SK-N-SH treated with all-trans-retinoic acid at 6 μM for 48 hours (cell line): ENCODE data around the gene MC3R.

Source experiments
- ATAC-seq: fragments of 200-7000 bp; cut with Tn5 transposase; 3 replicates; pipeline ENCODE4 v1.9.1; 2020; ENCODE audit warnings: mild to moderate bottlenecking, moderate library complexity
- ARNTL ChIP-seq: fragments of 450-650 bp; formaldehyde crosslinking; IDR thresholded peaks from 2 replicates; pipeline ENCODE4 v1.5.0; 2020; ENCODE audit warnings: low read depth, mild to moderate bottlenecking, moderate library complexity, borderline replicate concordance
- BACH2 ChIP-seq: fragments of 250-450 bp; sonication (Bioruptor Pico); IDR thresholded peaks from 2 replicates; pipeline ENCODE4 v1.9.0; 2021; ENCODE audit warnings: mild to moderate bottlenecking, borderline replicate concordance
- CSDC2 ChIP-seq: fragments of 250-450 bp; sonication (Bioruptor Pico); IDR thresholded peaks from 2 replicates; pipeline ENCODE4 v1.5.0; 2020; ENCODE audit warnings: mild to moderate bottlenecking, moderate library complexity
- CSRNP3 ChIP-seq: fragments of 250-450 bp; sonication (Bioruptor Pico); IDR thresholded peaks from 2 replicates; pipeline ENCODE4 v1.5.1; 2021; ENCODE audit warnings: mild to moderate bottlenecking, moderate library complexity
- ESRRG ChIP-seq: fragments of 250-450 bp; sonication (Bioruptor Pico); IDR thresholded peaks from 2 replicates; pipeline ENCODE4 v1.6.1; 2021; ENCODE audit warnings: mild to moderate bottlenecking
- GLIS3 ChIP-seq: fragments of 250-450 bp; sonication (Bioruptor Pico); IDR thresholded peaks from 2 replicates; pipeline ENCODE4 v1.5.0; 2020; ENCODE audit warnings: mild to moderate bottlenecking, moderate library complexity
- ISL1 ChIP-seq: fragments of 250-450 bp; sonication (Bioruptor Pico); IDR thresholded peaks from 2 replicates; pipeline ENCODE4 v2.1.2; 2022; ENCODE audit warnings: mild to moderate bottlenecking, moderate library complexity
- OSR1 ChIP-seq: fragments of 250-450 bp; sonication (Bioruptor Pico); IDR thresholded peaks from 2 replicates; pipeline ENCODE4 v1.8.0; 2022; ENCODE audit warnings: moderate library complexity, mild to moderate bottlenecking, inconsistent platforms
- PATZ1 ChIP-seq: fragments of 250-450 bp; sonication (Bioruptor Pico); IDR thresholded peaks from 2 replicates; pipeline ENCODE4 v1.8.0; 2020; ENCODE audit warnings: mild to moderate bottlenecking, moderate library complexity, borderline replicate concordance
- POU6F1 ChIP-seq: fragments of 250-450 bp; sonication (Bioruptor Pico); IDR thresholded peaks from 2 replicates; pipeline ENCODE4 v1.8.0; 2021; ENCODE audit warnings: low read depth, mild to moderate bottlenecking, moderate library complexity, borderline replicate concordance
- PPARA ChIP-seq: fragments of 250-450 bp; sonication (Bioruptor Pico); IDR thresholded peaks from 2 replicates; pipeline ENCODE4 v1.5.0; 2020; ENCODE audit warnings: mild to moderate bottlenecking, borderline replicate concordance
- RARB ChIP-seq: fragments of 250-450 bp; sonication (Bioruptor Pico); IDR thresholded peaks from 2 replicates; pipeline ENCODE4 v1.8.0; 2021; ENCODE audit warnings: mild to moderate bottlenecking, moderate library complexity
- SNAI2 ChIP-seq: fragments of 250-450 bp; sonication (Bioruptor Pico); IDR thresholded peaks from 2 replicates; pipeline ENCODE4 v1.5.0; 2020; ENCODE audit warnings: mild to moderate bottlenecking, moderate library complexity
- TCF4 ChIP-seq: fragments of 250-450 bp; sonication (Bioruptor Pico); IDR thresholded peaks from 2 replicates; pipeline ENCODE4 v1.8.0; 2021; ENCODE audit warnings: mild to moderate bottlenecking, moderate library complexity, borderline replicate concordance
- TOX ChIP-seq: fragments of 250-450 bp; sonication (Bioruptor Pico); IDR thresholded peaks from 2 replicates; pipeline ENCODE4 v1.8.0; 2021; ENCODE audit warnings: mild to moderate bottlenecking, moderate library complexity, borderline replicate concordance
- ZFP3 ChIP-seq: fragments of 250-450 bp; sonication (Bioruptor Pico); IDR thresholded peaks from 2 replicates; pipeline ENCODE4 v1.5.0; 2020; ENCODE audit warnings: mild to moderate bottlenecking, moderate library complexity
- ZFP30 ChIP-seq: fragments of 450-650 bp; formaldehyde crosslinking; IDR thresholded peaks from 2 replicates; pipeline ENCODE4 v1.5.0; 2022; ENCODE audit warnings: mild to moderate bottlenecking, moderate library complexity
- ZNF565 ChIP-seq: fragments of 450-650 bp; formaldehyde crosslinking; conservative IDR thresholded peaks from 2 replicates; pipeline ENCODE4 v1.5.0; 2020; ENCODE audit warnings: low read depth, mild to moderate bottlenecking, moderate library complexity
- ZNF70 ChIP-seq: fragments of 450-650 bp; formaldehyde crosslinking; IDR thresholded peaks from 2 replicates; pipeline ENCODE4 v1.5.0; 2020; ENCODE audit warnings: mild to moderate bottlenecking, moderate library complexity
- ZNF8 ChIP-seq: fragments of 450-650 bp; formaldehyde crosslinking; IDR thresholded peaks from 2 replicates; pipeline ENCODE4 v1.5.0; 2020; ENCODE audit warnings: mild to moderate bottlenecking, moderate library complexity
- TF ChIP-seq, protein P1 (sequence below): fragments of 250-450 bp; sonication (Bioruptor Pico); IDR thresholded peaks from 2 replicates; pipeline ENCODE4 v1.5.0; 2020; ENCODE audit warnings: mild to moderate bottlenecking, moderate library complexity

The MC3R gene

DNA sequence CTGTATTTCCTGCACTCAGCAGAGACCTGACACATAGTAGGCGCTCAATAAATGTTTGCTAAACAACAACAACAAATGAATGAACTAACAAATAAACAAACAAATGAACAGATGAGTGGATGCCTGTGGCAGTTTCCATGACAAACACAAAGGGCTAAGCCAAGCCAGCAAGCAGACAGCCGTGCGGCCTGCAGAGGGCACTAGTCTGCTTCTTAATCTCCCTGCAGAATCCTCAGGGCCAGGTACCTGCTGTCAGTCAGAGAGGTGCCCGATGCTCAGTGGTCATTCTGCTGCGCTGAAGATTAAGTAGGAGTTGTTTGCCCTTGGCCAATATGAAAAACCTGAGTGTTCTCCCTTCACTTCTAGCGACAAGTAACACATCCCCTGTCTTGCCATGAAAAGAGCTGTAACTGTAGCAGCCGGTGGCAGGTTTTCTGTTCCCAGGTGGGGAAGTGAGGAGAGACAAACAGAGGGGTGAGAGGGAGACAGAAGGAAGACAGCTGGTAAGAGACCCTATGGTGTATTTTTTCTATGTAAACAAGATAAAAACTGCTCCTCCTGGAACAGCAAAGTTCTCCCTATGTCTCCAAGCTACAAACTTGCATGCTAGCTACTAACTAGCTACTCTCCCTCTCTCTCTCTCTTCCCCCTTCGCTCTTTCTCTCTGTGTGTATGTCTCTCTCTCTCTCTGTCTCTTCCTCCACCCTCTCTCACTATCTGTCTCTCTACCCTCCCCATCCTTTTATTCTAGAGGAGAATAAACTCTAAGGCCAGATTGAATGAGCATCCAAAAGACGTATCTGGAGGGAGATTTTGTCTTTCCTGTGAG is at the start of gene MC3R:
Gene MC3R (plus strand): TSS at position 779 of the 829 bp plus-strand sequence. CDS start 112 bp downstream, outside the sequence.
- ATAC-seq = no peak

DNA sequence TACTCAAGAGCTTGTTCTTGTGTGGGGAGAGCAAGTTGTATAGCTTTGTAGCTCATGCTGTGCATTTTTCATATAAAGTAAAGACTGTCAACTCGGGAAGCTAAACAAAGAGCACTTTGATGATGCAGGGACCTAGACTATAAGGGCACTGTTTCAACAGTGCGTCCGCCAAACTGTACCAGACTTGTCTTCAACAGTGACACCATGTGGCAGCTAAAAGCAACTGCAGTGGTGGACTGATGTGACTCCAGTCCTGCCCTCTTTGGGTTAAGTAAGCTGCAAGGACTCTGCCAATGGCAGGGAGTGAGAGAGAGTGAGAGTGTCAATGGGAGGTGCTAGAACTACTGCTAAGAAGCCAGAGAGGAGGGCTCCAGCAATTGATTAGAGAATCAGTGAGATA is 48.1 kb upstream of the MC3R start:
- no peak for ATAC-seq
- TF ChIP-seq RARB (CRISPR knock-in tag) = no peak
- TF ChIP-seq, protein P1, sequence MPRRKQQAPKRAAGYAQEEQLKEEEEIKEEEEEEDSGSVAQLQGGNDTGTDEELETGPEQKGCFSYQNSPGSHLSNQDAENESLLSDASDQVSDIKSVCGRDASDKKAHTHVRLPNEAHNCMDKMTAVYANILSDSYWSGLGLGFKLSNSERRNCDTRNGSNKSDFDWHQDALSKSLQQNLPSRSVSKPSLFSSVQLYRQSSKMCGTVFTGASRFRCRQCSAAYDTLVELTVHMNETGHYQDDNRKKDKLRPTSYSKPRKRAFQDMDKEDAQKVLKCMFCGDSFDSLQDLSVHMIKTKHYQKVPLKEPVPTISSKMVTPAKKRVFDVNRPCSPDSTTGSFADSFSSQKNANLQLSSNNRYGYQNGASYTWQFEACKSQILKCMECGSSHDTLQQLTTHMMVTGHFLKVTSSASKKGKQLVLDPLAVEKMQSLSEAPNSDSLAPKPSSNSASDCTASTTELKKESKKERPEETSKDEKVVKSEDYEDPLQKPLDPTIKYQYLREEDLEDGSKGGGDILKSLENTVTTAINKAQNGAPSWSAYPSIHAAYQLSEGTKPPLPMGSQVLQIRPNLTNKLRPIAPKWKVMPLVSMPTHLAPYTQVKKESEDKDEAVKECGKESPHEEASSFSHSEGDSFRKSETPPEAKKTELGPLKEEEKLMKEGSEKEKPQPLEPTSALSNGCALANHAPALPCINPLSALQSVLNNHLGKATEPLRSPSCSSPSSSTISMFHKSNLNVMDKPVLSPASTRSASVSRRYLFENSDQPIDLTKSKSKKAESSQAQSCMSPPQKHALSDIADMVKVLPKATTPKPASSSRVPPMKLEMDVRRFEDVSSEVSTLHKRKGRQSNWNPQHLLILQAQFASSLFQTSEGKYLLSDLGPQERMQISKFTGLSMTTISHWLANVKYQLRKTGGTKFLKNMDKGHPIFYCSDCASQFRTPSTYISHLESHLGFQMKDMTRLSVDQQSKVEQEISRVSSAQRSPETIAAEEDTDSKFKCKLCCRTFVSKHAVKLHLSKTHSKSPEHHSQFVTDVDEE (CRISPR knock-in tag) = no peak
- no peak for TF ChIP-seq PPARA (CRISPR knock-in tag)
- no peak for TF ChIP-seq ZFP30 (CRISPR knock-in tag)
- no peak for TF ChIP-seq ZNF565 (CRISPR knock-in tag)
- no peak for TF ChIP-seq TOX (CRISPR knock-in tag)
- TF ChIP-seq PATZ1 (CRISPR knock-in tag) = no peak
- TF ChIP-seq OSR1 = no peak
- no peak for TF ChIP-seq CSRNP3
- TF ChIP-seq POU6F1 (CRISPR knock-in tag) = no peak
- TF ChIP-seq ZNF70 (CRISPR knock-in tag) = no peak
- no peak for TF ChIP-seq GLIS3 (CRISPR knock-in tag)
- no peak for TF ChIP-seq SNAI2 (CRISPR knock-in tag)

More for the DNA sequence above, at the start of gene MC3R:
- no peak for TF ChIP-seq ZFP3
- TF ChIP-seq ZFP30 (CRISPR knock-in tag) = no peak
- no peak for TF ChIP-seq ARNTL
- no peak for TF ChIP-seq TCF4 (CRISPR knock-in tag)
- no peak for TF ChIP-seq RARB (CRISPR knock-in tag)
- no peak for TF ChIP-seq PATZ1 (CRISPR knock-in tag)
- no peak for TF ChIP-seq ISL1 (CRISPR knock-in tag)
- TF ChIP-seq ESRRG (CRISPR knock-in tag) = no peak
- TF ChIP-seq TOX (CRISPR knock-in tag) = no peak
- TF ChIP-seq PPARA (CRISPR knock-in tag) = no peak
- TF ChIP-seq GLIS3 (CRISPR knock-in tag) = no peak
- no peak for TF ChIP-seq ZNF8 (CRISPR knock-in tag)
- TF ChIP-seq CSRNP3 = no peak
- no peak for TF ChIP-seq ZNF565 (CRISPR knock-in tag)
- no peak for TF ChIP-seq CSDC2
- TF ChIP-seq POU6F1 (CRISPR knock-in tag) = no peak
- no peak for TF ChIP-seq BACH2
- no peak for TF ChIP-seq SNAI2 (CRISPR knock-in tag)
